ENCODE data around the gene KRT83.
"Not testable (repeated sequence)": the region's sequence is repeated elsewhere in the genome, so short reads cannot be mapped to it uniquely, and the experiment has no call there.

DNA sequence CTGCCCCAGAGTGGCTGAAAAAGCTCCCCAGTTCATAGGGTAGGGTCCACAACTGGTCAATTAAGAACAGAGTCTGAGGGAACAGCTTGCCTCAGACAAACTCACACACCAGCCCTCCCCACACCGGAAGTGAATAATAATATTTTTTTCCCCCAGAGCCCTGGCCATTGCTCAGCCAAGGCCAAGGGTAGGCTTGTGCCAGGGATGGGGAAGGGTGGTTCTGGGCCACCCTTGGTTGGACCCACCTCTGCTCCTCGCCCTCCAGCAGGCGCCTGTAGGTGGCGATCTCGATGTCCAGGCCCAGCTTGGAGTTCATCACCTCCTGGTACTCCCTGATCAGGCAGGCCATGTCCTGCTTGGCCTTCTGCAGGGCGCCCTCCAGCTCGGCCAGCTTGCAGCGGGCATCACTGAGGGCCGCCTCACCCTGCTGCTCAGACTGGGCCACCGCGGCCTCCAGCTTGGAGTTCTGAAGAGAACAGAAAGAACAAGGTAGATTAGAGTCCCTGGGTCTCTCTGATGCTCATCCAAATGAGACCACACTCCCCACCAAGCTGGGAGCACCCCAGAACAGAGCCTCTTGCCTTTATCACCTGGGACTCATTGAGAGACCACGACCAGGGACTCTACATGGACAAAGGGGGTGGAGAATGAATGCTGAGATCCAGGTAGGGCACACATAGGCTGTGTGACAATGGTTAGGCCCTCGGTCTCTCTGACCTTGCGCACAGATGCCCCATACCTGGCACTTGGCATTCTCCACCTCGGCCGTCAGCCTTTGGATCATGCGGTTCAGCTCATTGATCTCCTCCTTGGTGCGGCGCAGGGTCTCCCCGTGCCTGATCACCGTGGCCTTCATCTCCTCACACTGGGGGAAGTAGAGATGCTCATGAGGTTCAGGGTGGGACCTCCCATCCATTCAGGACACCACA, 34.1 kb downstream of the KRT83 start:
- not testable (repeated sequence) for TF ChIP-seq POLR2A, POLR2AphosphoS5 (IDR thresholded peaks at IDR 0.05)
- TF ChIP-seq, protein P1, sequence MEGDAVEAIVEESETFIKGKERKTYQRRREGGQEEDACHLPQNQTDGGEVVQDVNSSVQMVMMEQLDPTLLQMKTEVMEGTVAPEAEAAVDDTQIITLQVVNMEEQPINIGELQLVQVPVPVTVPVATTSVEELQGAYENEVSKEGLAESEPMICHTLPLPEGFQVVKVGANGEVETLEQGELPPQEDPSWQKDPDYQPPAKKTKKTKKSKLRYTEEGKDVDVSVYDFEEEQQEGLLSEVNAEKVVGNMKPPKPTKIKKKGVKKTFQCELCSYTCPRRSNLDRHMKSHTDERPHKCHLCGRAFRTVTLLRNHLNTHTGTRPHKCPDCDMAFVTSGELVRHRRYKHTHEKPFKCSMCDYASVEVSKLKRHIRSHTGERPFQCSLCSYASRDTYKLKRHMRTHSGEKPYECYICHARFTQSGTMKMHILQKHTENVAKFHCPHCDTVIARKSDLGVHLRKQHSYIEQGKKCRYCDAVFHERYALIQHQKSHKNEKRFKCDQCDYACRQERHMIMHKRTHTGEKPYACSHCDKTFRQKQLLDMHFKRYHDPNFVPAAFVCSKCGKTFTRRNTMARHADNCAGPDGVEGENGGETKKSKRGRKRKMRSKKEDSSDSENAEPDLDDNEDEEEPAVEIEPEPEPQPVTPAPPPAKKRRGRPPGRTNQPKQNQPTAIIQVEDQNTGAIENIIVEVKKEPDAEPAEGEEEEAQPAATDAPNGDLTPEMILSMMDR (IDR thresholded peaks at IDR 0.05) = not testable (repeated sequence)

Measured in prostate gland (tissue), 2 donors.